Endothelial cell of umbilical vein (primary cell): ENCODE measurements around the gene NAV2. TPM values are rescaled to one million over a fixed set of nuclear protein-coding genes. Genes with fewer than 3 reads are reported as not detected.

Experiments
- BruUV-seq: library from RNA; stranded (reverse); fragments of 400-500 nt; replicated peaks from 2 replicates; lab custom pipeline; 2021; lab: Mats Ljungman, UMichigan
- CTCF ChIA-PET: fragments of 300-600, 350-600 bp; sonication (Branson Sonifier 250); formaldehyde crosslinking; loops from one replicate; lab custom pipeline; 2021; ENCODE audit warnings: antibody characterized with exemption, inconsistent platforms; lab: Charles Lee
- POLR2A ChIA-PET: fragments of 300-600, 350-600 bp; sonication (Branson Sonifier 250); formaldehyde crosslinking; loops from one replicate; lab custom pipeline; 2021; ENCODE audit warnings: antibody characterized with exemption, inconsistent platforms; lab: Charles Lee
- DNase-seq: peaks from one replicate; pipeline ENCODE4 v3.0.0-alpha.2; 2011; ENCODE audit warnings: low read depth, low spot score
- FAIRE-seq: peaks from 2 replicates; lab custom pipeline; 2011; peaks lifted over from hg19 to GRCh38; lab: Jason Lieb, UNC
- H2AFZ ChIP-seq: 2 replicates; pipeline ENCODE4 v1.6.0; 2012; ENCODE audit warnings: low read depth, low read length, control low read depth, inconsistent platforms
- H3K27ac ChIP-seq: 2 replicates; pipeline ENCODE4 v1.5.1; 2011; ENCODE audit warnings: low read depth, mild to moderate bottlenecking, control low read depth, low read length, moderate library complexity; ENCODE audit not compliant: insufficient read depth
- H3K27me3 ChIP-seq, 2 experiments: 2 replicates each; pipeline versions ENCODE4 v1.6.0 to v1.6.1; 2011; ENCODE audit warnings: low read length in 2 of 2, mixed read lengths in 1 of 2; ENCODE audit not compliant: control insufficient read depth in 2 of 2, insufficient read depth in 2 of 2
- H3K36me3 ChIP-seq, 2 experiments: 2 replicates in 1 of 2; 3 replicates in 1 of 2; pipeline ENCODE4 v1.5.1; 2011; ENCODE audit warnings: low read length in 2 of 2, mild to moderate bottlenecking in 1 of 2, moderate library complexity in 1 of 2; ENCODE audit not compliant: control insufficient read depth in 2 of 2, insufficient read depth in 2 of 2; ENCODE audit errors: extremely low read depth in 1 of 2
- H3K4me1 ChIP-seq: 3 replicates; pipeline ENCODE4 v1.5.1; 2011; ENCODE audit warnings: mild to moderate bottlenecking, low read length; ENCODE audit not compliant: control insufficient read depth, insufficient read depth; ENCODE audit errors: extremely low read depth
- H3K4me2 ChIP-seq: 2 replicates; pipeline ENCODE4 v1.6.1; 2011; ENCODE audit warnings: low read length, control low read depth, mixed read lengths; ENCODE audit not compliant: insufficient read depth
- H3K4me3 ChIP-seq, 3 experiments: fragments of 200-600 bp in 1 of 3; sonication (generic), shearing (Covaris generic) in 1 of 3; replicated peaks in 1 of 3; 2 replicates each; pipeline ENCODE4 v1.5.1; 2011 to 2016; ENCODE audit warnings: control low read depth in 3 of 3, low read length in 3 of 3, mild to moderate bottlenecking in 2 of 3, inconsistent platforms in 1 of 3, low read depth in 1 of 3, moderate library complexity in 1 of 3; ENCODE audit not compliant: insufficient read depth in 1 of 3
- H3K79me2 ChIP-seq: 2 replicates; pipeline ENCODE4 v1.6.0; 2012; ENCODE audit warnings: low read length, inconsistent platforms; ENCODE audit not compliant: control insufficient read depth, insufficient read depth
- H3K9ac ChIP-seq: replicated peaks from 2 replicates; pipeline ENCODE3; 2011; ENCODE audit warnings: low read length, control low read depth; ENCODE audit not compliant: insufficient read depth; ENCODE audit errors: extremely low read depth
- H3K9me1 ChIP-seq: replicated peaks from 3 replicates; pipeline ENCODE4 v1.6.0; 2011; ENCODE audit warnings: mild to moderate bottlenecking, low read length; ENCODE audit not compliant: control insufficient read depth, insufficient read depth; ENCODE audit errors: extremely low read depth
- H3K9me3 ChIP-seq: replicated peaks from 2 replicates; pipeline ENCODE4 v1.5.1; 2012; ENCODE audit warnings: low read length, inconsistent platforms; ENCODE audit not compliant: control insufficient read depth, insufficient read depth
- H4K20me1 ChIP-seq: replicated peaks from 2 replicates; pipeline ENCODE3; 2011; ENCODE audit warnings: mild to moderate bottlenecking, low read length; ENCODE audit not compliant: control insufficient read depth, insufficient read depth; ENCODE audit errors: extremely low read depth
- EZH2 ChIP-seq: IDR thresholded peaks from 2 replicates; pipeline ENCODE4 v1.6.1; 2012; ENCODE audit warnings: borderline replicate concordance, low read depth, mild to moderate bottlenecking, moderate library complexity, low read length, inconsistent platforms; ENCODE audit not compliant: severe bottlenecking
- FOS ChIP-seq: IDR thresholded peaks from 2 replicates; pipeline ENCODE4 v1.6.1; 2011; ENCODE audit warnings: mild to moderate bottlenecking, low read length, moderate library complexity, borderline replicate concordance; ENCODE audit not compliant: insufficient read depth
- GATA2 ChIP-seq: IDR thresholded peaks from 2 replicates; pipeline ENCODE4 v1.7.0; 2011; ENCODE audit warnings: low read depth, mild to moderate bottlenecking, moderate library complexity, mixed read lengths, low read length; ENCODE audit not compliant: insufficient read length, insufficient read depth
- JUN ChIP-seq: IDR thresholded peaks from 2 replicates; pipeline ENCODE4 v1.6.1; 2011; ENCODE audit warnings: borderline replicate concordance, low read depth; ENCODE audit not compliant: insufficient read length, insufficient read depth
- MYC ChIP-seq: IDR thresholded peaks from one replicate; pipeline ENCODE4 v1.6.1; 2011; ENCODE audit warnings: mild to moderate bottlenecking, low read depth, low read length
- POLR2A ChIP-seq: IDR thresholded peaks from 2 replicates; pipeline ENCODE4 v1.6.1; 2012; ENCODE audit warnings: low read depth, mild to moderate bottlenecking, control low read depth, low read length
- POLR2AphosphoS5 ChIP-seq: IDR thresholded peaks from 2 replicates; pipeline ENCODE4 v1.6.1; 2012; ENCODE audit warnings: low read depth, mild to moderate bottlenecking, control low read depth, low read length, moderate library complexity; ENCODE audit not compliant: insufficient read depth
- dilution Hi-C: fragments of 300-500 bp; cut with MboI; formaldehyde crosslinking; loops from one replicate; pipeline ENCODE4 v1.15.0; 2019; ENCODE audit warnings: low sequenced_read_pairs; ENCODE audit not compliant: extremely low pct_ligation_motif_present
- intact Hi-C: fragments of 100-400 bp; cut with micrococcal nuclease; formaldehyde crosslinking; loops from one replicate; pipeline ENCODE4 v1.10.0; 2022
- polyA plus RNA-seq, 4 experiments: library from polyadenylated mRNA; depleted of rRNA in 3 of 4; stranded (reverse) in 3 of 4; unstranded in 1 of 4; fragments of >200 nt; gene quantifications; 2 replicates each; pipeline versions ENCODE4 v1.2.1 to v1.2.3, GENCODE V29; 2011 to 2012; ENCODE audit warnings: missing spikeins in 1 of 4
- total RNA-seq: library from RNA; stranded (reverse); gene quantifications from 2 replicates; pipeline ENCODE4 v1.2.3, GENCODE V29; 2021
- TF ChIP-seq, protein P1 (sequence below), 2 donors: IDR thresholded peaks; 1 replicate in 1 of 2; 2 replicates in 1 of 2; pipeline ENCODE4 v1.5.1; 2011; ENCODE audit warnings: low read length in 2 of 2, mild to moderate bottlenecking in 2 of 2, moderate library complexity in 2 of 2, control low read depth in 1 of 2, inconsistent platforms in 1 of 2, low read depth in 1 of 2; ENCODE audit not compliant: insufficient read depth in 1 of 2; ENCODE audit errors: extremely low read depth in 1 of 2
- TF ChIP-seq, protein P2 (sequence below): IDR thresholded peaks from 2 replicates; pipeline ENCODE4 v1.6.1; 2011; ENCODE audit not compliant: insufficient read depth, insufficient read length

Gene NAV2
- total and polyA plus RNA-seq, 2 donors (not counting 3 experiments of a cell fraction or from before 2014, with no cell fraction given), result 10.9 to 68.0 TPM

DNA sequence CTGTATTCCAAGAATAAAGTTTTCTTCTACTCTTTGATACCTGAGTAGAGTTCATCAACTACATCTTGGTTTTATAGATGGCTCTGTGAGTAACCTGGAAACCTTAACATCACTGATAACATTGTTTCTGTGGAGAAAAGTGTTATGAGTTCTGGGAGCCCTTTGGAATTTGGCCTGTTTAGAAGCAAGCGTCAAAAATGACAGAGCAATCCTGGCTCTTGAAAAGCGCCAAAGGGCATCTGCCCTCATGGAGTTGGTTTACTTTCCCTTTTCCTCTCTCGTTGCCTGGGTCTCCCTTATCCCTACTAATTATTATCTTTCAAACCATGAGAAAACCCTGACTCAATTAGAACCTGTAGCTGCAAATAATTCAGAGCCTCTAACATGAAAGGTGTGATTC, 307.6 kb downstream of the NAV2 start:
- Histone ChIP-seq H3K36me3 (no peaks in the 10 kb centered on the region), H3K27me3 (no peaks in the 10 kb centered on the region), H3K9ac (no peak overlapping the region), H3K9me1 (no peaks in the 10 kb centered on the region), H3K4me2 (no peak overlapping the region), H3K4me3 (no peak overlapping the region), H2AFZ (no peak overlapping the region), H3K4me1 (peaks cover 29% of the 10 kb centered on the region), H4K20me1 (no peaks in the 10 kb centered on the region), H3K9me3 (no peaks in the 10 kb centered on the region), H3K27ac (no peak overlapping the region), H3K79me2 (peaks cover 7% of the 10 kb centered on the region)
- ChIA-PET CTCF (no interaction called here), POLR2A (no interaction called here)
- TF ChIP-seq, protein P1, sequence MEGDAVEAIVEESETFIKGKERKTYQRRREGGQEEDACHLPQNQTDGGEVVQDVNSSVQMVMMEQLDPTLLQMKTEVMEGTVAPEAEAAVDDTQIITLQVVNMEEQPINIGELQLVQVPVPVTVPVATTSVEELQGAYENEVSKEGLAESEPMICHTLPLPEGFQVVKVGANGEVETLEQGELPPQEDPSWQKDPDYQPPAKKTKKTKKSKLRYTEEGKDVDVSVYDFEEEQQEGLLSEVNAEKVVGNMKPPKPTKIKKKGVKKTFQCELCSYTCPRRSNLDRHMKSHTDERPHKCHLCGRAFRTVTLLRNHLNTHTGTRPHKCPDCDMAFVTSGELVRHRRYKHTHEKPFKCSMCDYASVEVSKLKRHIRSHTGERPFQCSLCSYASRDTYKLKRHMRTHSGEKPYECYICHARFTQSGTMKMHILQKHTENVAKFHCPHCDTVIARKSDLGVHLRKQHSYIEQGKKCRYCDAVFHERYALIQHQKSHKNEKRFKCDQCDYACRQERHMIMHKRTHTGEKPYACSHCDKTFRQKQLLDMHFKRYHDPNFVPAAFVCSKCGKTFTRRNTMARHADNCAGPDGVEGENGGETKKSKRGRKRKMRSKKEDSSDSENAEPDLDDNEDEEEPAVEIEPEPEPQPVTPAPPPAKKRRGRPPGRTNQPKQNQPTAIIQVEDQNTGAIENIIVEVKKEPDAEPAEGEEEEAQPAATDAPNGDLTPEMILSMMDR (IDR thresholded peaks at IDR 0.05; ENCODE audit: extremely low read depth in 1 of 2, insufficient read depth in 1 of 2, low read depth in 1 of 2, low read length in 2 of 2), result no peak
- TF ChIP-seq, protein P2, sequence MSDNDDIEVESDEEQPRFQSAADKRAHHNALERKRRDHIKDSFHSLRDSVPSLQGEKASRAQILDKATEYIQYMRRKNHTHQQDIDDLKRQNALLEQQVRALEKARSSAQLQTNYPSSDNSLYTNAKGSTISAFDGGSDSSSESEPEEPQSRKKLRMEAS, result no peak
- TF ChIP-seq GATA2 (no peak), FOS (no peak), POLR2A (no peak), MYC (no peak), JUN (no peak), EZH2 (no peak), POLR2AphosphoS5 (no peak)
- intact Hi-C loops, result loop anchor here (5.0 kb wide), 2 partner anchors 92 to 648 kb away; no protein-coding TSS in a partner anchor
- no TSS peak for BruUV-seq
- FAIRE-seq (no peak), DNase-seq (peak; percentile 21)
- dilution Hi-C loops, result no loop called here
